SK-N-SH treated with all-trans-retinoic acid at 6 μM for 48 hours (cell line): ENCODE measurements around the gene MED16.

Experiments used
- ATAC-seq: fragments of 200-7000 bp; cut with Tn5 transposase; 3 replicates; pipeline ENCODE4 v1.9.1; 2020; ENCODE audit warnings: mild to moderate bottlenecking, moderate library complexity
- ARNTL ChIP-seq: fragments of 450-650 bp; formaldehyde crosslinking; IDR thresholded peaks from 2 replicates; pipeline ENCODE4 v1.5.0; 2020; ENCODE audit warnings: low read depth, mild to moderate bottlenecking, moderate library complexity, borderline replicate concordance
- BACH2 ChIP-seq: fragments of 250-450 bp; sonication (Bioruptor Pico); IDR thresholded peaks from 2 replicates; pipeline ENCODE4 v1.9.0; 2021; ENCODE audit warnings: mild to moderate bottlenecking, borderline replicate concordance
- GLIS3 ChIP-seq: fragments of 250-450 bp; sonication (Bioruptor Pico); IDR thresholded peaks from 2 replicates; pipeline ENCODE4 v1.5.0; 2020; ENCODE audit warnings: mild to moderate bottlenecking, moderate library complexity
- ISL1 ChIP-seq: fragments of 250-450 bp; sonication (Bioruptor Pico); IDR thresholded peaks from 2 replicates; pipeline ENCODE4 v2.1.2; 2022; ENCODE audit warnings: mild to moderate bottlenecking, moderate library complexity
- OSR1 ChIP-seq: fragments of 250-450 bp; sonication (Bioruptor Pico); IDR thresholded peaks from 2 replicates; pipeline ENCODE4 v1.8.0; 2022; ENCODE audit warnings: moderate library complexity, mild to moderate bottlenecking, inconsistent platforms
- PPARA ChIP-seq: fragments of 250-450 bp; sonication (Bioruptor Pico); IDR thresholded peaks from 2 replicates; pipeline ENCODE4 v1.5.0; 2020; ENCODE audit warnings: mild to moderate bottlenecking, borderline replicate concordance
- RARB ChIP-seq: fragments of 250-450 bp; sonication (Bioruptor Pico); IDR thresholded peaks from 2 replicates; pipeline ENCODE4 v1.8.0; 2021; ENCODE audit warnings: mild to moderate bottlenecking, moderate library complexity
- SNAI2 ChIP-seq: fragments of 250-450 bp; sonication (Bioruptor Pico); IDR thresholded peaks from 2 replicates; pipeline ENCODE4 v1.5.0; 2020; ENCODE audit warnings: mild to moderate bottlenecking, moderate library complexity
- TCF4 ChIP-seq: fragments of 250-450 bp; sonication (Bioruptor Pico); IDR thresholded peaks from 2 replicates; pipeline ENCODE4 v1.8.0; 2021; ENCODE audit warnings: mild to moderate bottlenecking, moderate library complexity, borderline replicate concordance
- ZC3H10 ChIP-seq: fragments of 250-450 bp; sonication (Bioruptor Pico); IDR thresholded peaks from 2 replicates; pipeline ENCODE4 v1.5.1; 2021; ENCODE audit warnings: mild to moderate bottlenecking, moderate library complexity
- ZFP30 ChIP-seq: fragments of 450-650 bp; formaldehyde crosslinking; IDR thresholded peaks from 2 replicates; pipeline ENCODE4 v1.5.0; 2022; ENCODE audit warnings: mild to moderate bottlenecking, moderate library complexity
- ZNF565 ChIP-seq: fragments of 450-650 bp; formaldehyde crosslinking; conservative IDR thresholded peaks from 2 replicates; pipeline ENCODE4 v1.5.0; 2020; ENCODE audit warnings: low read depth, mild to moderate bottlenecking, moderate library complexity
- ZNF70 ChIP-seq: fragments of 450-650 bp; formaldehyde crosslinking; IDR thresholded peaks from 2 replicates; pipeline ENCODE4 v1.5.0; 2020; ENCODE audit warnings: mild to moderate bottlenecking, moderate library complexity
- ZNF8 ChIP-seq: fragments of 450-650 bp; formaldehyde crosslinking; IDR thresholded peaks from 2 replicates; pipeline ENCODE4 v1.5.0; 2020; ENCODE audit warnings: mild to moderate bottlenecking, moderate library complexity
- TF ChIP-seq, protein P1 (sequence below): fragments of 250-450 bp; sonication (Bioruptor Pico); IDR thresholded peaks from 2 replicates; pipeline ENCODE4 v1.5.1; 2021; ENCODE audit warnings: mild to moderate bottlenecking, moderate library complexity
- TF ChIP-seq, protein P2 (sequence below): fragments of 250-450 bp; sonication (Bioruptor Pico); IDR thresholded peaks from 2 replicates; pipeline ENCODE4 v1.8.0; 2020; ENCODE audit warnings: mild to moderate bottlenecking, moderate library complexity, borderline replicate concordance
- TF ChIP-seq, protein P3 (sequence below): fragments of 250-450 bp; sonication (Bioruptor Pico); IDR thresholded peaks from 2 replicates; pipeline ENCODE4 v1.5.0; 2020; ENCODE audit warnings: mild to moderate bottlenecking, moderate library complexity
- TF ChIP-seq, protein P4 (sequence below): fragments of 250-450 bp; sonication (Bioruptor Pico); IDR thresholded peaks from 2 replicates; pipeline ENCODE4 v1.5.1; 2020; ENCODE audit warnings: low read depth, mild to moderate bottlenecking, moderate library complexity

The MED16 gene

DNA sequence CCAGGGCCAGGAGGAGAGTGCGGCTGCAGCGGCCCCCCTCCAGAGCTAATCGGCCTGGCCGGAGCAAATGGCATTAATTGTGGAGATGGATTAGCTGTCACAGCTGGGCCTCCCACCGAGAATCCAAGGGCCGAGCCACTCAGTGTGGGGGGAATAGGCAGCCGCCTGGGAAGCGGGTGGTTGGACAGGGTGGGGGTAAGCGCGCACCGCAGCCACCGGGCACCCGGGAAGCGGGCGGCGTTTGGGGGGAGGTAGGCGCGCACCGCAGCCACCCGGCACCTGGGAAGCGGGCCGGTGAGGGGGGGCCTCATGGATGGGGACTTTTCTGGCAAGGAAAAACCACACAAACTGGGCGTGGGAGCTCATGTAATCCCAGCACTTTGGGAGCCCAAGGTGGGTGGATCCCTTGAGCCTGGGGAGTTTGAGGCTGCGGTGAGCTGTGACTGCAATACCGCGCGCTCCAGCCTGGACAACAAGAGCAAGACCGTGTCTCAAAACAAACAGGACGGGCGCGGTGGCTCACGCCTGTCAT, 10.3 kb upstream of the MED16 start:
- TF ChIP-seq ZNF70 (no peak), ZFP30 (CRISPR knock-in tag) (no peak), GLIS3 (CRISPR knock-in tag) (no peak), RARB (no peak), BACH2 (CRISPR knock-in tag) (no peak), ARNTL (CRISPR knock-in tag) (no peak), ISL1 (no peak), PPARA (CRISPR knock-in tag) (no peak), SNAI2 (CRISPR knock-in tag) (no peak), ZNF565 (CRISPR knock-in tag) (no peak), TCF4 (no peak), ZNF8 (CRISPR knock-in tag) (no peak), ZC3H10 (CRISPR knock-in tag) (no peak)
- TF ChIP-seq, protein P1, sequence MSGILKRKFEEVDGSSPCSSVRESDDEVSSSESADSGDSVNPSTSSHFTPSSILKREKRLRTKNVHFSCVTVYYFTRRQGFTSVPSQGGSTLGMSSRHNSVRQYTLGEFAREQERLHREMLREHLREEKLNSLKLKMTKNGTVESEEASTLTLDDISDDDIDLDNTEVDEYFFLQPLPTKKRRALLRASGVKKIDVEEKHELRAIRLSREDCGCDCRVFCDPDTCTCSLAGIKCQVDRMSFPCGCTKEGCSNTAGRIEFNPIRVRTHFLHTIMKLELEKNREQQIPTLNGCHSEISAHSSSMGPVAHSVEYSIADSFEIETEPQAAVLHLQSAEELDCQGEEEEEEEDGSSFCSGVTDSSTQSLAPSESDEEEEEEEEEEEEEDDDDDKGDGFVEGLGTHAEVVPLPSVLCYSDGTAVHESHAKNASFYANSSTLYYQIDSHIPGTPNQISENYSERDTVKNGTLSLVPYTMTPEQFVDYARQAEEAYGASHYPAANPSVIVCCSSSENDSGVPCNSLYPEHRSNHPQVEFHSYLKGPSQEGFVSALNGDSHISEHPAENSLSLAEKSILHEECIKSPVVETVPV, result no peak
- TF ChIP-seq, protein P2, sequence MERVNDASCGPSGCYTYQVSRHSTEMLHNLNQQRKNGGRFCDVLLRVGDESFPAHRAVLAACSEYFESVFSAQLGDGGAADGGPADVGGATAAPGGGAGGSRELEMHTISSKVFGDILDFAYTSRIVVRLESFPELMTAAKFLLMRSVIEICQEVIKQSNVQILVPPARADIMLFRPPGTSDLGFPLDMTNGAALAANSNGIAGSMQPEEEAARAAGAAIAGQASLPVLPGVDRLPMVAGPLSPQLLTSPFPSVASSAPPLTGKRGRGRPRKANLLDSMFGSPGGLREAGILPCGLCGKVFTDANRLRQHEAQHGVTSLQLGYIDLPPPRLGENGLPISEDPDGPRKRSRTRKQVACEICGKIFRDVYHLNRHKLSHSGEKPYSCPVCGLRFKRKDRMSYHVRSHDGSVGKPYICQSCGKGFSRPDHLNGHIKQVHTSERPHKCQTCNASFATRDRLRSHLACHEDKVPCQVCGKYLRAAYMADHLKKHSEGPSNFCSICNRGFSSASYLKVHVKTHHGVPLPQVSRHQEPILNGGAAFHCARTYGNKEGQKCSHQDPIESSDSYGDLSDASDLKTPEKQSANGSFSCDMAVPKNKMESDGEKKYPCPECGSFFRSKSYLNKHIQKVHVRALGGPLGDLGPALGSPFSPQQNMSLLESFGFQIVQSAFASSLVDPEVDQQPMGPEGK (CRISPR knock-in tag), result no peak
- no peak for ATAC-seq

DNA sequence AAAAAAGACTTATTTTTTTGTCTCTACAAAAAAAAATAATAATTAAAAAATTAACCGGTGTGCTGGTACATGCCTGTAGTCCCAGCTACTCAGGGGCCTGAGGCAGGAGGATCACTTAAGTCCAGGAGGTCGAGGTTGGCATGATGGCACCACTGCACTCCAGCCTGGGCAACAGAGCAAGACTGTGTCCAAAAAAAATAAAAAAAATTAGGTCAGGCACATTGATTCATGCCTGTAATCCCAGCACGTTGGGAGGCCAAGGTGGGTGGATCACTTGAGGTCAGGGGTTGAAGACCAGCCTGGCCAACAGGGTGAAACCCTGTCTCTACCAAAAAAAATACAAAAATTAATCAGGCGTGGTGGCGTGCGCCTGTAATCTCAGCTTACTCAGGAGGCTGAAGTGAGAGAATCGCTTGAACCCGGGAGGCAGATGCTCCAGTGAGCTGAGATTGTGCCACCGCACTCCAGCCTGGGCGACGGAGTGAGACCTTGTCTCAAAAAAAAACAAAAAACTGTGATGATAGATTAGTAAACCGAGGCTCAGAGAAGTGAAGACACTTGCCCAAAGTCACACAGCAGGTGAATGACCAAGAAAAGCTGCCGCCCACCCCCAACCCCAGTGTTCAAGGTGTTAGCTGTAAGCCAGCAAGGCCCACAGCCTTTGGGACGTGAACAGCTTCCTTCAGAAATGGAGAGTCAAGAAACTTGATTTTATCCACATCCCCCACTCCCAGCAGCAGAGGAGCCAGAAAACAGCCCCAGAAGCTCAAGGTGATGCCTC, 9.6 kb upstream of the MED16 start:
- TF ChIP-seq ZNF8 (CRISPR knock-in tag) (no peak), TCF4 (no peak)
- no peak for ATAC-seq

DNA sequence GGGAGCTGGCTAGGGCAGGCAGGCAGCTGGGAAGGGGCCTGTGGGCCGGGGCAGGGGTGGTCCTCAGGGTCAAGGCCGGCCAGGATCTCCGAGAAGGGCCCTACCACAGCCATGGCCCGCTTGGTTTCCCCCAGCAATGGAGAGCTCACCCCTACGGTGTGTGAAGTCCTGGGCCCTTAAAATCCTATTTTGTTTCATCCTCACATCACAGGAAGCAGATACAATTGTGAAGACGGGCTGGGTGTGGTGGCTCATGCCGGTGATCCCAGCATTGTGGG, 9.0 kb upstream of the MED16 start:
- no peak for ATAC-seq
- TF ChIP-seq, protein P2 (CRISPR knock-in tag), result no peak
- TF ChIP-seq OSR1 (CRISPR knock-in tag) (no peak), ARNTL (CRISPR knock-in tag) (no peak), ZFP30 (CRISPR knock-in tag) (no peak), ZC3H10 (CRISPR knock-in tag) (no peak), RARB (no peak), ZNF70 (no peak), SNAI2 (CRISPR knock-in tag) (no peak), ISL1 (no peak), GLIS3 (CRISPR knock-in tag) (no peak)
- TF ChIP-seq, protein P3, sequence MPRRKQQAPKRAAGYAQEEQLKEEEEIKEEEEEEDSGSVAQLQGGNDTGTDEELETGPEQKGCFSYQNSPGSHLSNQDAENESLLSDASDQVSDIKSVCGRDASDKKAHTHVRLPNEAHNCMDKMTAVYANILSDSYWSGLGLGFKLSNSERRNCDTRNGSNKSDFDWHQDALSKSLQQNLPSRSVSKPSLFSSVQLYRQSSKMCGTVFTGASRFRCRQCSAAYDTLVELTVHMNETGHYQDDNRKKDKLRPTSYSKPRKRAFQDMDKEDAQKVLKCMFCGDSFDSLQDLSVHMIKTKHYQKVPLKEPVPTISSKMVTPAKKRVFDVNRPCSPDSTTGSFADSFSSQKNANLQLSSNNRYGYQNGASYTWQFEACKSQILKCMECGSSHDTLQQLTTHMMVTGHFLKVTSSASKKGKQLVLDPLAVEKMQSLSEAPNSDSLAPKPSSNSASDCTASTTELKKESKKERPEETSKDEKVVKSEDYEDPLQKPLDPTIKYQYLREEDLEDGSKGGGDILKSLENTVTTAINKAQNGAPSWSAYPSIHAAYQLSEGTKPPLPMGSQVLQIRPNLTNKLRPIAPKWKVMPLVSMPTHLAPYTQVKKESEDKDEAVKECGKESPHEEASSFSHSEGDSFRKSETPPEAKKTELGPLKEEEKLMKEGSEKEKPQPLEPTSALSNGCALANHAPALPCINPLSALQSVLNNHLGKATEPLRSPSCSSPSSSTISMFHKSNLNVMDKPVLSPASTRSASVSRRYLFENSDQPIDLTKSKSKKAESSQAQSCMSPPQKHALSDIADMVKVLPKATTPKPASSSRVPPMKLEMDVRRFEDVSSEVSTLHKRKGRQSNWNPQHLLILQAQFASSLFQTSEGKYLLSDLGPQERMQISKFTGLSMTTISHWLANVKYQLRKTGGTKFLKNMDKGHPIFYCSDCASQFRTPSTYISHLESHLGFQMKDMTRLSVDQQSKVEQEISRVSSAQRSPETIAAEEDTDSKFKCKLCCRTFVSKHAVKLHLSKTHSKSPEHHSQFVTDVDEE (CRISPR knock-in tag), result no peak
- TF ChIP-seq, protein P4, sequence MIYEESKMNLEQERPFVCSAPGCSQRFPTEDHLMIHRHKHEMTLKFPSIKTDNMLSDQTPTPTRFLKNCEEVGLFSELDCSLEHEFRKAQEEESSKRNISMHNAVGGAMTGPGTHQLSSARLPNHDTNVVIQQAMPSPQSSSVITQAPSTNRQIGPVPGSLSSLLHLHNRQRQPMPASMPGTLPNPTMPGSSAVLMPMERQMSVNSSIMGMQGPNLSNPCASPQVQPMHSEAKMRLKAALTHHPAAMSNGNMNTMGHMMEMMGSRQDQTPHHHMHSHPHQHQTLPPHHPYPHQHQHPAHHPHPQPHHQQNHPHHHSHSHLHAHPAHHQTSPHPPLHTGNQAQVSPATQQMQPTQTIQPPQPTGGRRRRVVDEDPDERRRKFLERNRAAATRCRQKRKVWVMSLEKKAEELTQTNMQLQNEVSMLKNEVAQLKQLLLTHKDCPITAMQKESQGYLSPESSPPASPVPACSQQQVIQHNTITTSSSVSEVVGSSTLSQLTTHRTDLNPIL (CRISPR knock-in tag), result no peak
